ENCODE measurements around the gene ODF2. TPM values are rescaled to one million over a fixed set of nuclear protein-coding genes. Genes with fewer than 3 reads are reported as not detected.

Gene ODF2
- polyA plus RNA-seq, 2 of the 4 experiments (the other 2 are of a cell fraction), result 24.7 to 29.6 TPM

GRCh38 chr9:128528445-128529160 is 72.8 kb downstream of the ODF2 start:
- DNase-seq (ENCODE audit: low read depth in 1 of 2, low spot score in 1 of 2), result no peak
- POLR2A ChIA-PET, result no interaction called here

GRCh38 chr9:128529191-128529590 is 73.4 kb downstream of the ODF2 start:
- Histone ChIP-seq H3K4me2 (no peak overlapping the region), H3K4me3 (no peak overlapping the region), H3K9me3 (no peaks in the 10 kb centered on the region), H3K4me1 (no peaks in the 10 kb centered on the region), H3K27ac (no peak overlapping the region)
- no peak for TF ChIP-seq HEYL (CRISPR knock-in tag; IDR thresholded peaks at IDR 0.05)
- TF ChIP-seq HES2 (IDR thresholded peaks at IDR 0.05), result no peak
- TF ChIP-seq GATA3 (IDR thresholded peaks at IDR 0.05; ENCODE audit: borderline replicate concordance), result no peak
- no peak for TF ChIP-seq NFE2L2 (conservative IDR thresholded peaks at IDR 0.05; ENCODE audit: low read length)
- TF ChIP-seq SREBF2 (IDR thresholded peaks at IDR 0.05), result no peak
- no peak for TF ChIP-seq RCOR1 (IDR thresholded peaks at IDR 0.05; ENCODE audit: low read depth, low read length)
- no peak for TF ChIP-seq POLR2A (IDR thresholded peaks at IDR 0.05; ENCODE audit: low read length)
- TF ChIP-seq CBX8 (IDR thresholded peaks at IDR 0.05), result no peak
- no peak for TF ChIP-seq RFX5 (IDR thresholded peaks at IDR 0.05)
- TF ChIP-seq PHF8 (IDR thresholded peaks at IDR 0.05; ENCODE audit: borderline replicate concordance, low read depth), result no peak
- no peak for TF ChIP-seq JUN (IDR thresholded peaks at IDR 0.05)
- no peak for TF ChIP-seq USF2 (IDR thresholded peaks at IDR 0.05)
- TF ChIP-seq HOXA7 (CRISPR knock-in tag; IDR thresholded peaks at IDR 0.05), result no peak
- TF ChIP-seq MAFK (IDR thresholded peaks at IDR 0.05; ENCODE audit: partially characterized antibody), result no peak
- ChIA-PET POLR2A (no interaction called here), CTCF (no interaction called here)
- 87% methylated on average over 4 of the region's 4 CpGs for WGBS (ENCODE audit: missing lambda C conversion rate)
- DNase-seq (ENCODE audit: low read depth in 1 of 2, low spot score in 1 of 2), result no peak
- peak in 1 of 2 experiments; percentile 24; a peak in 1 of 6 replicates for ATAC-seq
- no peak for FAIRE-seq

More at GRCh38 chr9:128528445-128529160, 72.8 kb downstream of the ODF2 start:
- FAIRE-seq, result no peak
- CTCF ChIA-PET, result interaction anchor here (0.6 to 1.8 kb wide), 3 partner anchors 16 to 130 kb away, joined by 3 to 4 read pairs (median 3); no protein-coding TSS in a partner anchor
- TF ChIP-seq KDM5A (IDR thresholded peaks at IDR 0.05) (no peak), HDAC2 (IDR thresholded peaks at IDR 0.05) (no peak), POLR2AphosphoS2 (conservative IDR thresholded peaks at IDR 0.05; ENCODE audit: low read length) (no peak), RARB (CRISPR knock-in tag; IDR thresholded peaks at IDR 0.05) (no peak), FOSB (CRISPR knock-in tag; IDR thresholded peaks at IDR 0.05) (no peak), JUN (IDR thresholded peaks at IDR 0.05) (no peak), HOXB5 (CRISPR knock-in tag; IDR thresholded peaks at IDR 0.05) (no peak), TFCP2L1 (CRISPR knock-in tag; IDR thresholded peaks at IDR 0.05) (no peak), JUNB (IDR thresholded peaks at IDR 0.05) (no peak), ZSCAN20 (CRISPR knock-in tag; IDR thresholded peaks at IDR 0.05) (no peak), RFX5 (IDR thresholded peaks at IDR 0.05) (no peak), KDM1A (IDR thresholded peaks at IDR 0.05; ENCODE audit: low read depth) (no peak), MAX (IDR thresholded peaks at IDR 0.05) (no peak), ZFP36 (IDR thresholded peaks at IDR 0.05; ENCODE audit: borderline replicate concordance, partially characterized antibody) (no peak)
- no peak for ATAC-seq
- no peak overlapping the region for H3K4me3 ChIP-seq
- no peaks in the 10 kb centered on the region for H3K4me1 ChIP-seq
- H3K4me2 ChIP-seq, result no peak overlapping the region
- H3K9me3 ChIP-seq, result no peaks in the 10 kb centered on the region
- H3K27ac ChIP-seq, result no peak overlapping the region
- WGBS (ENCODE audit: missing lambda C conversion rate), result 85% methylated on average over 15 of the region's 15 CpGs

GRCh38 chr9:128532581-128532980 is 76.8 kb downstream of the ODF2 start:
- 93% methylated on average over 4 of the region's 4 CpGs for WGBS (ENCODE audit: missing lambda C conversion rate)
- no peak for FAIRE-seq
- POLR2A ChIA-PET, result interaction anchor here (0.7 kb wide), 1 partner anchor 19 kb away, joined by 3 read pairs; no protein-coding TSS in a partner anchor
- TF ChIP-seq ELK1 (IDR thresholded peaks at IDR 0.05; ENCODE audit: low read depth, low read length) (no peak), BHLHE40 (IDR thresholded peaks at IDR 0.05; ENCODE audit: low read depth, low read length) (no peak), CTCF (IDR thresholded peaks at IDR 0.05) (no peak), REST (IDR thresholded peaks at IDR 0.05) (no peak)

More at GRCh38 chr9:128532581-128532980, 76.8 kb downstream of the ODF2 start:
- Histone ChIP-seq H3K4me3 (no peak overlapping the region), H3K9me3 (no peaks in the 10 kb centered on the region), H3K27ac (no peak overlapping the region), H3K4me2 (no peak overlapping the region), H3K4me1 (no peaks in the 10 kb centered on the region)
- ATAC-seq (no peak), DNase-seq (ENCODE audit: low read depth in 1 of 2, low spot score in 1 of 2) (no peak)
- CTCF ChIA-PET, result interaction anchor here (0.6 to 1.7 kb wide), 5 partner anchors 12 to 279 kb away, joined by 3 to 4 read pairs (median 3); no protein-coding TSS in a partner anchor
